ENCODE data around the gene ADAT2.

Gene ADAT2

DNA sequence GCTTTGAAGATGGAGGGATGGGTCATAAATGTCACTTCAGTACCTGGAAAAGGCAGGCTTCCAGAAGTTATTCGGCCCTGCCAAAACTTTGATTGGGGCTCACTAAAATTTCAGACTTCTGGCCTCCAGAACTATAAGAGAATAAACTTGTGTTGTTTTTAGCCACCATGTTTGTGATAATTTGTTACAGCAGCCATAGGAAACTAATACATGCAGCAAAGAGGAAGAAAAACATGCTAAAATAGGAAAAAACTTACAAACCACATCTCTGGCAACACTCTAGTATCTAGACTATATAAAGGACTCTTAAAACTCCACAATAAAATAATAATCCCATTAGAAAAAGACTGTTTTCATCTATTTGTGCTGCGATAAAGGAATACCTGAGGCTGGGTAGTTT lies 9.5 kb downstream of the ADAT2 start:
- no peak for FAIRE-seq

DNA sequence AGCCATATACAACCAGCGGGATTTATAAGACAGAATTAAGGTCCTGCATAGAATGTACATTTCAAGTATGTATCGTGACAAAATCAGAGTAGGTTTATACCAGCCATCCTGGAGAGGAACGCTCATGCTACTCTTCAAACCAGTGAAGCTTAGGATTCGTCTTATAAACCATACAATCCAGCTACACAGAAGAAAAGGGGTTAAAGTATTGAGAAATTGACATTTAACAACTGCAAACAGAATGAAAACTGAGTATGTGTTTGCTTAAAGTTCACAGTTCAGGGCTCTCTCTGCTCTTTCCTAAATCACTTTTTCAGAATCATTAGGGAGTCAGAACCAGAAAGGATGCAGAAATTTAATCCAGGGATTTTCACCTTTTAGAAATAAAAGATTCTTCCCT lies 17.9 kb downstream of the ADAT2 start:
- FAIRE-seq = no peak

- FAIRE-seq = no peak
Measured at GRCh38 chr6:143431226-143431625, 19.3 kb downstream of the ADAT2 start.

DNA sequence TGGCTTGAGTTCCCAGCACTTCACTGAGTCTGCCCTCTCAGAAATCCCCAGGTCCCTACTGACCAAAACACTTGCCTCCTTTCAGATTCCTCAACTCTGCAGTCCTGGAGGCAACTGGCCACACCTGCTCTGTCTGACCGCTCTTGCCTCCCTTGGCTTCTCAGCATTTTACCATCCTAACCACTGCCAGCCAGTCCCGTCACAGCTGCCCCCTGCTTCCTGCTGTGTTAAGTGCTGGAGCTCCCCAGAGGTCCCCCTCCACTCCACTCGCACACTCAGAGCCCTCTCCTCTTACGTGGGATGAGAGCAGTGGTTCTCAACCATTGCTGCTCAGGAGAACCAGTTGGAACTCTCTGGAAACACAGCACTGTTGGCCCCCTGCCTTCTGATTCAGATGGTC lies 20.5 kb downstream of the ADAT2 start:
- FAIRE-seq = no peak

DNA sequence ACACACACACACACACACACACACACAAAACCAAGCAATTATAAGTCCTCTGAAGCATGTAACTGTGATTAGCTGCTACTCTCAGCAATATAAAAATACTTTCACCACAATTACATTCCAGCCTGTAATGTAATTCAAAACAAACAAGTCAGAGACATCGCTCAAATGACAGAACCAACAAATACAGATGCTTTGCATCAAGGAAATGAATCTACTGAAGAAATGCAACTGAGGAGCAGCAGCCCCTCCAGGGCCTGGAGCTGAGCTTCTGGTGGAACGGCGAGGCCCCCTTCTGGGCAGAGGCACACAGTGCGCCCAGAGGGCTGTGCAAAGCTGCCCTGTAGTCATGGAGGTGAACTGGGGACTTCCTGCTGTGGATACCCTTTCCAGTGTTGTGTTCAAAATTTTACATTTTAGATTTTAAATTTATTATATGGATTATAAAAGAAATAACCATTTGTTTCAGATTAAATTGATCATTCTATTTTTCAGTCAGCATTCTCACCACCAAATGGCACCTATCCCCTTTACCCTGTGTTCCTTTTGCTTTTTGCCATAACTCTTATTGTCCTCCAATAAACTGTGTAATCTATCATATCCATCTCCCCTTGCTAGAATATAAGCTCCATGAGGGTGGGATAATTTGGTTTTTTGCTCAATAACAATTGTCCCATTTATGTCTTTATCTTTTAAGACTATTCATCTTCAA lies 23.2 kb downstream of the ADAT2 start:
- FAIRE-seq = peak; percentile 91

- FAIRE-seq = no peak
Measured at GRCh38 chr6:143426026-143426425, 24.5 kb downstream of the ADAT2 start.

DNA sequence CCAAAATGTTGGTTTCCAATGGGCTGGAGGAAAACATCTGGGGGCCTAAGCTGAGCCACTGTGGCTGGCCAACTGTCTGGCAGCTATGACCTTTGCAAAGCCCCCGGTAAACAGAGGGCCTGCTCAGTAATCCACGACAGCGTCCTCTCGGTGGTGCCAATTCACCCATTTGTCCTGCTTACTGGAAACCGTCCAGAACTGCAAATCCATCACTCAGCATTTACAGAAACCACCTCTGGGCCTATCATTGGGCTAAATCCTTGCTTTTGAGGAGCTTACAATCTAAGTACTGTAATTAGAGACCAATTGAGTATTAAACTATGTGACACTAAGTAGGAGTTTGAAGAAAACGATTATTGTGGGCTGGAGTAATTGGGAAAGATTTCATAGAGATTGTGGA lies 31.0 kb downstream of the ADAT2 start:
- FAIRE-seq = no peak

- FAIRE-seq = no peak
Measured at GRCh38 chr6:143414769-143415168, 35.7 kb downstream of the ADAT2 start.

GRCh38 chr6:143410859-143411270 lies 39.6 kb downstream of the ADAT2 start:
- FAIRE-seq = no peak

DNA sequence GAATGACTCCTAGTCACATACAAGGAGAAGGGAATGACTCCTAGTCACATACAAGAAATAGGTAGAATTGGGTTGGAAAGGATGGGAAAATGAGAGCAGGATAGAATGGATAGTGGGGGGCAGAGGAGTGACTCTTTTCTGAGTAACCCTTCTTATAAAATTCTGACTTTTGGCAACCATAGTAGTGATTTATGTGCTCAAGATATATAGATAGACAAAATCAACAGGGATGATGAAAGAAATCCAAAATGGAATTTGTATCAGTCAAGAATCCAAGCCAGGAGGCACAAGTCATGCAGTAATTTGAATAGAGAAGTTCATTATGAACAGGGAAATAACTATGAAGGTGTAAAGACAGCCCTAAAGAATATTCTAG lies 41.7 kb downstream of the ADAT2 start:
- no peak for FAIRE-seq

DNA sequence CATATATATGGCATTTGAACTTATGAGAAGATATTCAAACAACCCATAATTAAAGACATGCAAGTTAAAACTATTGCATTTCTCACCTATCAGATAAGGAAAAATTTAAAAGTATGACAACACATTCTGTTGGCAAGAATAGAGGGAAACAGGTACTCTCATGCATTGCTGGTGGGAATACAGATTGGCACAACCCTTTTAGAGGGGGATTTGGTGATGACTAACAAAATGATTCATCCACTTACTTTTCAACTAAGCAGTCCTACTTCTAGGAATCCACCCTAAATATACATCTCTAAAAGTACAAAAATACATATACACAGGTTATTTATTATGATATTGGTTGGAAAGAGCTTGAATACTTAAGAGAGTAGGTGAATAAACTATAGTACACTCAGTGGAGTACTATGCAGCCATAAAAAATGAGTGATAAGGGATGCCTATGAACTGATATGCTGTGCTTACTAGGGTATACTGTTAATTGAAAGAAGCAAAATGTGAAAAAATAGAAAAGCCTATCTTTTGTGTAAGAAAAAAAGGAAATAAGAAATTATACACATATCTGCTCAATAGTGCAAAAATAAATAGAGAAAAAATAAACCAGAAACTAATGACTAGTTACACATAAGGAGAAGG lies 42.2 kb downstream of the ADAT2 start:
- FAIRE-seq = no peak

DNA sequence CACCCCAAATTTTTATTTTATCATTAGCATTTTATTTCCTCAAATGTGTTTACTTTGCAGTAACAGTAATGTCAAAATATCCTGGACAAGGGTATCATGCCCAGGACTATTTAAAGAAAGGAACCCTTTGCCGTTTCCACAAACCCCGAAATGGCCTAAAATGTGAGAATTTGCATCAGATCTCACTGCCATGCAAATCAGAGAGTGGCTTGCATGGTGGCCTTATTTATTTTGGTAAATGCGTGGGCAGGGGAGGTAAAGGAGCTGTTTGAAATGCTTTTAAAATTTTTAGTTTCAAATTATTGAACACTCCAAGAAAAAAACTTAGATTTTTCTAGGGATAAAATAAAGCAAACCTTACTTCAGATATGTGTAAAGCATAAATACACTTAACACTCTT lies 43.8 kb downstream of the ADAT2 start:
- FAIRE-seq = no peak

DNA sequence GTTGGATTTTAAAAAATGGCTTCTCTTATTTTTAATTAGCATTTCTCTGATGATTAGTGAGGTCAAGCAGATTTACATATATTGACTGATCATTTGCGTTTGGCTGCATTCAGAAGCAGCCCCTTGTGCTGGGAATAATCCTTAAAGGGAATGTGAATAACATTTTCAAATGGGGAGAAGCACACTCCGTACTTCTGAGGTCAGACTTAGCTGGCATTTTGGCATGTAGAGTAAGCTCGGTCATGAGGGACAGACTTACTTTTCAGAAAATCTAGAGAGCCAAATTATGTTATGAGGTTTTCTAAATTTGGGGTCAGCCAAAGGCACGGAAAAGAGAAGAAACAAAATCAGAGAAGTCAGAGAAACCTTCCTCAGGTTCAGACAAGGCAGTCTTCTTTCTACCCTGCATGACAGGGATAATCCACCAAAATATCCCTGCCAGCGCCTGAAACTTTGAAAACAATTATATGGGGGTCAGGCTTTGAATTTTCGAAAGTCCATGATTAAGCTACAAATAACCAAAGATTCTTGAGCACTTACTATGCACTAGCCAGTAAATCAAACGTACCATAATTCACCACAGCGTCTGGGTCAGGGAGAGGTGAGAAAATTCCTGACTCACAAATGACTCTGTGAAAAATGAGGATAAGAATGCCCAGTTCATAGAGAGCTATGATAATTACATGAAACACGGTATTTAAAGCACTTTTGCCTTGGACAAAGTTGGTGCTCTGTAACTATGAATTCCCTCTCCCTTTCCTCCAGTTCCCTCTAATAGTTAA lies 44.9 kb downstream of the ADAT2 start:
- no peak for FAIRE-seq

- no peak for FAIRE-seq
Measured at GRCh38 chr6:143402721-143403336, 47.7 kb downstream of the ADAT2 start.

DNA sequence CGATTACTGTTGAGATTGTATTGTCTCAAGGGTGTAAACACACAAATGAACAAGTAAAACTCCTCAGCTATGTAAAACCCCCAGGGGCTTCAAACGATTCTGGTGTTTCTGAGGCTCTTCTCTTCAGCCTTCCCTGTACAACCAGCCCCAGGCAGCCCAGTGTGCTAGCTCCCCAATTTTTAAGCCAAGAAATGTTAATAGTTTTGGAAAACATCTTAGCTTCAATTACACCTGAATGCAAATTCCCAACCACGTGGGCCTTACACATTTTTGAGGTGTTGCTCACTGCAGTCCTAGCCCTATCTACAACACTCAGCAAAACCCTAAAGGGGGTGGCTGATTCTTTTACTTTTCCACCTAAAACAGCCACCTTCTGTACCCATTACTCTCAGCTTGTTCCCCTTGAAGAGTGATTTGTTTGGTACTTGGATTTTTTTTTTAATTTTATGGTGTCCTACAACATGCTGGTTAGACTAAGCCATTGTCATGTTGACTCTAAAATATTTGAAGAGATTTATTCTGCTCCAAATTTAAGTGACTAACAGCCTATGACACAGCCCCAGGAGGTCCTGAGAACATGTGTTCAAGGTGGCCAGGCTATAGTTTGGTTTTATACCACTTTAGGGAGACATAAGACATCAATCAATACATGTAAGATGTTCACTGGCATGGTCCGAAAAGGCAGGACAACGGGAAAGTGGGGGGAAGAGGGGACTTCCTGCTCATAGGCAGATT lies 48.7 kb downstream of the ADAT2 start:
- no peak for FAIRE-seq

DNA sequence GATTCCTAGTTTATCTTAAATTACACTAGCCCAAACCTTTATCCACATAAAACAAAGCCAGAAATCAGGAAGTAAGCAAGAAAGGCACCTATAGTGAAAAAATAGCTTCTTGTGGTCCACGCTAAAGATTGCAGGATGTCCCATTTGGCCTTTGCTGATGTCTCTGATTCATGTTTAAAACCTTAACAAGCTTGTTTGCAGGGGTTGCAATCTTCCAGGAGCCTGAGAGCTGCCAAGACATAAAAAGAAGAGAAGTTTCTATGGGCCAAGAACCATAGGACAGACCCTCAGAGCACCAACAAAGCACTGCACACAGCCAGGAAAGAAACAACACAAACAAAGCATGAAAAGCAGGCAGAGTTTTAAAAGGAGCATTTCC lies 49.4 kb downstream of the ADAT2 start:
- FAIRE-seq = no peak

- no peak for FAIRE-seq
Measured at GRCh38 chr6:143400258-143401067, 50.0 kb downstream of the ADAT2 start.

- no peak for FAIRE-seq
Measured at GRCh38 chr6:143399775-143400174, 50.7 kb downstream of the ADAT2 start.

DNA sequence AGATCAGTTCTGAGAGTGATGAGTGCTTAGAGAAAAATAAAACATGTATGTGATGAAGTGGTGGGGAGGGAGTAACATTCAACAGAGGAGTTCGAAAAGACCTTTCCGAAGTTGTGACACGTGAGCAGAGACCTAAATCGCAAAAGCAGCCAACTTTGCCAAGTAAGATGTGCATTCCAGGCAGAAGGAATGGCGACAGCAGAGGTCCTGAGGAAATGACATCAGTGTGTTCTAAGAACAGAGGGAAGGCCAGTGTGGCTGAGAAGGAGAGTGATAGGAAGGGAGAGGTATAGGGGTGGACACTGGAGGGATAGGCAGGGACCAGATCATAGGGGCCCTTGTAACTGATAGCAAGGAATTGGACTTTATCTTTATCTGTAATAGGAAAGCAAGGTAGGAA lies 51.3 kb downstream of the ADAT2 start:
- FAIRE-seq = no peak

- no peak for FAIRE-seq
Measured at GRCh38 chr6:143397227-143398222, 53.0 kb downstream of the ADAT2 start.
